PC-9 (cell line): ENCODE data around the gene METTL9. TPM values are rescaled to one million over a fixed set of nuclear protein-coding genes. Genes with fewer than 3 reads are reported as not detected.

Source experiments
- BruUV-seq: library from RNA; stranded (reverse); fragments of 400-500 nt; replicated peaks from 2 replicates; lab custom pipeline; 2021; lab: Mats Ljungman, UMichigan
- CTCF ChIA-PET: fragments of 300-600 bp; sonication (Branson Sonifier 250); formaldehyde crosslinking; loops from one replicate; lab custom pipeline; 2022; ENCODE audit warnings: antibody characterized with exemption; lab: Charles Lee
- POLR2A ChIA-PET: fragments of 300-600 bp; sonication (Branson Sonifier 250); formaldehyde crosslinking; loops from one replicate; lab custom pipeline; 2022; ENCODE audit warnings: antibody characterized with exemption; ENCODE audit not compliant: unreplicated experiment; lab: Charles Lee
- DNase-seq, 2 experiments: peaks; one replicate each; pipeline versions ENCODE4 v3.0.0 to v3.0.0-alpha.2; 2015 to 2022; ENCODE audit warnings: mixed read lengths in 1 of 2
- H2AFZ ChIP-seq: fragments of 200-600 bp; sonication (generic); 2 replicates; pipeline ENCODE4 v1.8.1; 2017; ENCODE audit warnings: antibody characterized with exemption
- H3F3A ChIP-seq: fragments of 200-600 bp; sonication (generic); 2 replicates; pipeline ENCODE4 v1.8.1; 2017; ENCODE audit warnings: antibody characterized with exemption, mild to moderate bottlenecking, low read depth; ENCODE audit not compliant: insufficient read depth
- H3K27ac ChIP-seq: fragments of 200-600 bp; sonication (generic); 2 replicates; pipeline ENCODE4 v1.6.1; 2016; ENCODE audit warnings: mixed run types
- H3K27me3 ChIP-seq: fragments of 200-600 bp; sonication (generic); 2 replicates; pipeline ENCODE4 v1.6.1; 2016; ENCODE audit warnings: low read depth, mixed run types; ENCODE audit not compliant: insufficient read depth
- H3K36me3 ChIP-seq: fragments of 200-600 bp; sonication (generic); 2 replicates; pipeline ENCODE4 v1.6.1; 2016; ENCODE audit warnings: low read depth, mixed run types
- H3K4me1 ChIP-seq: fragments of 200-600 bp; sonication (generic); replicated peaks from 2 replicates; pipeline ENCODE4 v1.6.1; 2016; ENCODE audit warnings: mixed run types; ENCODE audit not compliant: insufficient read depth
- H3K4me2 ChIP-seq: fragments of 200-600 bp; sonication (generic); 2 replicates; pipeline ENCODE4 v1.6.1; 2017; ENCODE audit warnings: mixed run types
- H3K4me3 ChIP-seq: fragments of 200-600 bp; sonication (generic); 2 replicates; pipeline ENCODE4 v1.6.1; 2016; ENCODE audit warnings: mixed run types
- H3K79me2 ChIP-seq: fragments of 200-600 bp; sonication (generic); 2 replicates; pipeline ENCODE4 v1.6.1; 2017; ENCODE audit warnings: low read depth, mixed run types
- H3K9me2 ChIP-seq: fragments of 200-600 bp; sonication (generic); 2 replicates; pipeline ENCODE4 v1.8.1; 2017; ENCODE audit warnings: mild to moderate bottlenecking; ENCODE audit not compliant: insufficient read depth
- H3K9me3 ChIP-seq: fragments of 200-600 bp; sonication (generic); 2 replicates; pipeline ENCODE4 v1.8.1; 2016; ENCODE audit warnings: low read depth; ENCODE audit not compliant: insufficient read depth
- H4K20me1 ChIP-seq: fragments of 200-600 bp; sonication (generic); 2 replicates; pipeline ENCODE4 v1.8.1; 2017; ENCODE audit not compliant: insufficient read depth
- CTCF ChIP-seq: fragments of 200-600 bp; sonication (generic); conservative IDR thresholded peaks from 2 replicates; pipeline ENCODE4 v1.6.1; 2017; ENCODE audit warnings: mixed run types, antibody characterized with exemption, mild to moderate bottlenecking, moderate library complexity
- EZH2 ChIP-seq: fragments of 200-600 bp; sonication (generic); IDR thresholded peaks from 2 replicates; pipeline ENCODE4 v1.8.0; 2017; ENCODE audit warnings: antibody characterized with exemption, low read depth
- intact Hi-C: fragments of 100-400 bp; cut with micrococcal nuclease; formaldehyde crosslinking; loops from one replicate; pipeline ENCODE4 v1.10.0; 2022; ENCODE audit not compliant: unreplicated experiment
- total RNA-seq: library from RNA; stranded (reverse); gene quantifications from 2 replicates; pipeline ENCODE4 v1.2.3, GENCODE V29; 2021

The METTL9 gene
- total RNA-seq, 1 experiment from 2014 or later = 136 TPM

GRCh38 chr16:21590796-21591195 lies 8.6 kb upstream of the METTL9 start:
- no peak for TF ChIP-seq CTCF
- no peak for TF ChIP-seq EZH2
- no peaks in the 10 kb centered on the region for H4K20me1 ChIP-seq
- peak overlapping the region; percentile 84 for H3K27ac ChIP-seq
- peak overlapping the region; percentile 41; the same call in 1 of the 2 replicates for H3K4me3 ChIP-seq
- no peaks in the 10 kb centered on the region for H3K36me3 ChIP-seq
- DNase-seq = peak in 1 of 2 experiments; percentile 55
- H3K4me2 ChIP-seq = peak overlapping the region; percentile 60
- H3K79me2 ChIP-seq = no peaks in the 10 kb centered on the region
- BruUV-seq = no TSS peak
- no peaks in the 10 kb centered on the region for H3K27me3 ChIP-seq
- peaks cover 38% of the 10 kb centered on the region for H3K4me1 ChIP-seq
- no peaks in the 10 kb centered on the region for H3K9me2 ChIP-seq
- no peaks in the 10 kb centered on the region for H3K9me3 ChIP-seq
- CTCF ChIA-PET = no interaction called here
- POLR2A ChIA-PET = no interaction called here
- H3F3A ChIP-seq = peaks cover 30% of the 10 kb centered on the region
- no peak overlapping the region for H2AFZ ChIP-seq
- intact Hi-C loops = no loop called here

- H3K4me1 ChIP-seq = peaks cover 38% of the 10 kb centered on the region
- no peaks in the 10 kb centered on the region for H3K9me3 ChIP-seq
- H3K27ac ChIP-seq = no peak overlapping the region
- H3F3A ChIP-seq = peaks cover 30% of the 10 kb centered on the region
- CTCF ChIA-PET = no interaction called here
- DNase-seq = no peak
- H3K4me2 ChIP-seq = no peak overlapping the region
- H3K36me3 ChIP-seq = no peaks in the 10 kb centered on the region
- no peak for TF ChIP-seq CTCF
- no peak for TF ChIP-seq EZH2
- intact Hi-C loops = no loop called here
- H3K27me3 ChIP-seq = no peaks in the 10 kb centered on the region
- H3K79me2 ChIP-seq = no peaks in the 10 kb centered on the region
- H4K20me1 ChIP-seq = no peaks in the 10 kb centered on the region
- no peaks in the 10 kb centered on the region for H3K9me2 ChIP-seq
- BruUV-seq = no TSS peak
- no peak overlapping the region for H3K4me3 ChIP-seq
- POLR2A ChIA-PET = no interaction called here
- H2AFZ ChIP-seq = no peak overlapping the region
Measured at GRCh38 chr16:21592191-21592590, 7.2 kb upstream of the METTL9 start.

DNA sequence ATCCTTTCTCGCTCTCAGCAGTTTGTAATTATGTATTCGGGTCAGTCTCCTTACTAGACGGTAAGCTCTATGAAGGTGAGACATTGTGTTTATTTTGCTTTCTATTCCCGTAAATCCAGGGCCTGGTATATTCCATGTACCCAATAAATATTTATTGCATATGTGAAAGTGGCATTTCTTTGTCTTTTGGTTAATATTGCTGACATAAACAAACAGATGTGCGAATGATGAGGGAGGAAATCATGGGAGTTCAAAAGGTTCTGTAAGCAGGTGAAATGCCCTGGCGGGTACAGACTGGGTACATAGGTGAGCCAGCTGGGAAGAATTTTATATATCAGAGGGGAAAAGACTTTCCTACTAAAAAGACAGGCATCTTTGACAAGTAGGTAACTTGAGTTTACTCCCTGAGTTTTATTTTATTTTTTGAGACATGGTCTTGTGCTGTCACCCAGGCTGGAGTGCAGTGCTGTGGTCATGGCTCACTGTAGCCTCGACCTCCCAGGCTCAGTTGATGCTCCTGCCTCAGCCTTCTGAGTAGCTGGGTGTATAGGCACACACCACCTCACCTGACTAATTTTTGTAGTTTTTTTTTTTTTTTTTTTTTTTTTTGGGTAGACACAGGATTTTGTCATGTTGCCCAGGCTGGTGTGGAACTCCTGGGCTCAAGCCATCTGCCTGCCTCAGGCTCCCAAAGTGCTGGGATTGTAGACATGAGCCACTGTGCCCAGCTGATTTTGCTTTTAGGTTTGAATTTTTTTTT lies 5.7 kb upstream of the METTL9 start:
- H3K4me3 ChIP-seq = no peak overlapping the region
- no peak overlapping the region for H3K27ac ChIP-seq
- H4K20me1 ChIP-seq = no peaks in the 10 kb centered on the region
- no peak overlapping the region for H2AFZ ChIP-seq
- CTCF ChIA-PET = interaction anchor here (0.7 kb wide), 1 partner anchor 1822 kb away, joined by 3 read pairs; no protein-coding TSS in a partner anchor
- H3K36me3 ChIP-seq = no peaks in the 10 kb centered on the region
- no peak overlapping the region for H3K4me2 ChIP-seq
- no peak for DNase-seq
- no peak for TF ChIP-seq EZH2
- TF ChIP-seq CTCF = no peak
- no peaks in the 10 kb centered on the region for H3K27me3 ChIP-seq
- H3K9me2 ChIP-seq = no peaks in the 10 kb centered on the region
- no peaks in the 10 kb centered on the region for H3K79me2 ChIP-seq
- H3K4me1 ChIP-seq = peaks cover 36% of the 10 kb centered on the region
- no peaks in the 10 kb centered on the region for H3K9me3 ChIP-seq
- H3F3A ChIP-seq = peaks cover 30% of the 10 kb centered on the region
- intact Hi-C loops = no loop called here
- no TSS peak for BruUV-seq
- POLR2A ChIA-PET = interaction anchor here (0.6 kb wide), 1 partner anchor 1111 kb away, joined by 3 read pairs; no protein-coding TSS in a partner anchor
